ENCODE measurements around the gene KCNQ1. TPM values are rescaled to one million over a fixed set of nuclear protein-coding genes. Genes with fewer than 3 reads are reported as not detected.

KCNQ1 gene
- total and polyA plus RNA-seq, 3 experiments from 2014 or later: 2.6 to 5.7 (median 3.4) TPM

DNA sequence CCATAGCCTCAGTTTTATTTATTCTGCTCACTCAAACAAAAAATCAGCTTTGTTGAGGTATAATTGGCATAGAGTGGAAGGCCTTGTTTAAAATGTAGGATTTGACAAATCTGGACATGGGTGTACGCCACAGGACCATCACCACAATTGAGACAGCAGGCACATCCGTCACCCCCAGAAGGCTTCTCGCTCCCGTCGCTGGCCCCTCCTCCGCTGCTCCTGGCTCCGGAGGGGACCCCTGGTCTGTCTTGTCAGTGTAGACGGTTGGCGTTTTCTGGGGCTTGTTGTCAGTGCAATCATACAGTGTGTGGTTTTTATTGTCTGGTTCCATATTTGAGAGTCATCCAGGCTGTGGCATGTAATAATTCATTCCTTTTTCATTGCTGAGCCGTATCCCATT lies 97.6 kb downstream of the KCNQ1 start:
- no peaks in the 10 kb centered on the region for H3K36me3 Mint-ChIP-seq
- ChIA-PET POLR2A (no interaction called here), CTCF (no interaction called here)
- no peaks in the 10 kb centered on the region for H3K9me3 Mint-ChIP-seq
- DNase-seq: peak in 1 of 5 donors; percentile 26
- no peak overlapping the region for H3K4me3 ChIP-seq (ENCODE audit: low read length)
- no peaks in the 10 kb centered on the region for H3K36me3 ChIP-seq (ENCODE audit: insufficient read depth, low read length)
- no peaks in the 10 kb centered on the region for H3K27me3 ChIP-seq (ENCODE audit: insufficient read depth, low read length, poor library complexity, severe bottlenecking)
- no peak overlapping the region for H3K27ac ChIP-seq (ENCODE audit: low read depth, low read length)
- no peak overlapping the region for H3K4me3 Mint-ChIP-seq
- H3K4me1 Mint-ChIP-seq: peaks cover 0 to 4% (median 3%) of the 10 kb centered on the region in 3 donors
- H3K27me3 Mint-ChIP-seq: no peaks in the 10 kb centered on the region
- no peaks in the 10 kb centered on the region for H3K4me1 ChIP-seq (ENCODE audit: insufficient read depth, low read length)
- no peaks in the 10 kb centered on the region for H3K9me3 ChIP-seq (ENCODE audit: low read length)
- H3K27ac Mint-ChIP-seq: no peak overlapping the region

DNA sequence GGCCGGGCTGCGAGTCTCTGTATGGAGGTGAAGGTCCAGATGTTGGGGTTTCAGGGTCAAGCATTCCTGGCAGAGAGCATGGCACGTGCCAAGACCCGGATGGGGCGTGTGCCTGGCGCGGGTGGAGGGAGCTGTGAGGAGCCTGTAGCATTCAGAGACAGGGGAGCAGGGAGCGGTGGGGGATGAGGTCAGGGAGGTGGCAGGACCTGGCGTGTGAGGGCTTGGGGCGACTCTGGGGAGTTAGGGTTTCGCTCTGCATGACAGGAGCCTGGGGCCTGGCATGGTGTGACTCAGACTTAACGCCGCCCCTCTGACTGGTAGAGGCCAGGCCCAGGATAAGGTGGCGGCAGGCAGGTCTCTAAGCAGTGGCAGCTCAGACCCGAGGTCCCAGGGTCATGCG lies 103.0 kb downstream of the KCNQ1 start:
- ChIA-PET POLR2A (no interaction called here), CTCF (no interaction called here)
- Mint-ChIP-seq H3K27me3 (peaks cover 4 to 8% of the 10 kb centered on the region in 2 donors), H3K4me3 (no peak overlapping the region), H3K9me3 (no peaks in the 10 kb centered on the region), H3K4me1 (peaks cover 0 to 1% (median under 1%) of the 10 kb centered on the region in 3 donors), H3K36me3 (no peaks in the 10 kb centered on the region), H3K27ac (no peak overlapping the region)
- no peaks in the 10 kb centered on the region for H3K4me1 ChIP-seq (ENCODE audit: insufficient read depth, low read length)
- no peaks in the 10 kb centered on the region for H3K9me3 ChIP-seq (ENCODE audit: low read length)
- H3K36me3 ChIP-seq (ENCODE audit: insufficient read depth, low read length): no peaks in the 10 kb centered on the region
- H3K4me3 ChIP-seq (ENCODE audit: low read length): no peak overlapping the region
- no peak overlapping the region for H3K27ac ChIP-seq (ENCODE audit: low read depth, low read length)
- H3K27me3 ChIP-seq (ENCODE audit: insufficient read depth, low read length, poor library complexity, severe bottlenecking): no peaks in the 10 kb centered on the region
- peak in 1 of 5 donors; percentile 36 for DNase-seq

DNA sequence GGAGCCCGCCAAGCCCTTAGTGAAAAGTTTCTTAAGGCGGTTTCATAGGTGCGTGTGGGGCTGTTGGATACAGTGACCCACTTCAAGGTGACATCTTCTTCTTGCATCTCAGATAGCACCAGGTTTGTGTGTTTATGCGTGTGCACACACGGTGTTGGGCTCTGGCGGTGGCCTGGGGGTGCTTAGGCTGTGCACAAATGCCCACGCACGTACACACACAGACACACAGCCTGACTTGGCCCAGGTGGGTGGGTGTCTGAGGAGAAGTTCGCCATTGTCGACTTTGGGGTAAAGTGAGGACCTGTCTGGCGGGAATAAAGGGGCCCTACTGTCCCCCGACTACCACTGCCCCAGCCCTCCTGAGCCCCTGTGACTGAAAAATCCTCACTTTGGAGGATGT lies 103.8 kb downstream of the KCNQ1 start:
- H3K4me1 Mint-ChIP-seq: no peaks in the 10 kb centered on the region
- H3K27ac ChIP-seq (ENCODE audit: low read depth, low read length): no peak overlapping the region
- no peaks in the 10 kb centered on the region for H3K36me3 ChIP-seq (ENCODE audit: insufficient read depth, low read length)
- no peaks in the 10 kb centered on the region for H3K36me3 Mint-ChIP-seq
- peaks cover 4 to 8% of the 10 kb centered on the region in 2 donors for H3K27me3 Mint-ChIP-seq
- POLR2A ChIA-PET: no interaction called here
- H3K4me3 Mint-ChIP-seq: no peak overlapping the region
- H3K4me1 ChIP-seq (ENCODE audit: insufficient read depth, low read length): no peaks in the 10 kb centered on the region
- no peak overlapping the region for H3K27ac Mint-ChIP-seq
- H3K27me3 ChIP-seq (ENCODE audit: insufficient read depth, low read length, poor library complexity, severe bottlenecking): no peaks in the 10 kb centered on the region
- no peaks in the 10 kb centered on the region for H3K9me3 ChIP-seq (ENCODE audit: low read length)
- DNase-seq: no peak
- no peaks in the 10 kb centered on the region for H3K9me3 Mint-ChIP-seq
- H3K4me3 ChIP-seq (ENCODE audit: low read length): no peak overlapping the region
- CTCF ChIA-PET: no interaction called here

DNA sequence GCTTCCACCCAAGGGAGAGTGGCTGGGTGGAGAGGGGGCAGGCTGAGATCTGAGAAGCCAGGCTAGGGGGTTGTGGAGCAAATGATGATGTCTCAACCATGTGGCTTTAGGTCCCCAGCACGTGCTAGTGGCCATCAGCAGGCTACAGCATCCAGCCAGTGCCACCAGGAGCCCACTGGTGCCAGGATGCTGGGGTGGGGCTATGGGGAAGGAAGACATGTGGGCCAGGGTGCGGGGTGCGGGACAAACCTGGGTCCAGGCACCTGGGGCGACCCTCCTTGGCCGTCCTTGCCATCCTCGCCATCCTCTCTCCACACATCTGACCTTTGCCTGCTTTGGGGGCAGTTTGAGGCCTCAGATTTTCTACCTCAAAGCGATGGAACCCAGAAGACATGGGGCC lies 104.3 kb downstream of the KCNQ1 start:
- Histone ChIP-seq H3K27ac (ENCODE audit: low read depth, low read length) (no peak overlapping the region), H3K36me3 (ENCODE audit: insufficient read depth, low read length) (no peaks in the 10 kb centered on the region), H3K4me3 (ENCODE audit: low read length) (no peak overlapping the region), H3K27me3 (ENCODE audit: insufficient read depth, low read length, poor library complexity, severe bottlenecking) (no peaks in the 10 kb centered on the region), H3K9me3 (ENCODE audit: low read length) (no peaks in the 10 kb centered on the region), H3K4me1 (ENCODE audit: insufficient read depth, low read length) (no peaks in the 10 kb centered on the region)
- ChIA-PET POLR2A (no interaction called here), CTCF (no interaction called here)
- H3K27ac Mint-ChIP-seq: no peak overlapping the region
- H3K36me3 Mint-ChIP-seq: no peaks in the 10 kb centered on the region
- H3K4me3 Mint-ChIP-seq: no peak overlapping the region
- no peaks in the 10 kb centered on the region for H3K4me1 Mint-ChIP-seq
- DNase-seq: peak in 1 of 5 donors; percentile 25
- H3K9me3 Mint-ChIP-seq: peaks cover 0 to 2% (median 0%) of the 10 kb centered on the region in 5 donors
- peaks cover 4 to 8% of the 10 kb centered on the region in 2 donors for H3K27me3 Mint-ChIP-seq

DNA sequence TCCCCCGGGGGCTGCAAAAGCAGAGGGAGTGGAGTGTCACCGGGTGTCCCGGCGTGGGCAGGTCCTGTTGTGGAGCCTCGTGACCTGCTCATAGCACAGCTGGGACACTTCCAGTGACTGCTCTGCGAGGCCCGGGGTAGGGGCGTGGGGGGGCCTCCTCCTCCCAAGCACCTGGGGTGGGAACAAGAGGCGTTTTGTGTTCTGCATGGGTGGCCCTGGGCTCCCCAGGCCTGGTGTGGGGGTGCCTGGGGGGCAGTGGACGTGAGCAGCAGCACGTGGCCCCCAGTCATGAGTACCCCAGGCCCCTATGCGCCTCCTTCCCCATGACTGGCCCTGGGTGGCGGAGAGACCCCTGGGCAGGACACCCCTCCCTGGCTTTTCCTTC lies 104.7 kb downstream of the KCNQ1 start:
- H3K36me3 Mint-ChIP-seq: no peaks in the 10 kb centered on the region
- ChIA-PET CTCF (no interaction called here), POLR2A (no interaction called here)
- H3K9me3 Mint-ChIP-seq: peaks cover 0 to 2% (median 0%) of the 10 kb centered on the region in 5 donors
- no peak overlapping the region for H3K4me3 ChIP-seq (ENCODE audit: low read length)
- H3K36me3 ChIP-seq (ENCODE audit: insufficient read depth, low read length): no peaks in the 10 kb centered on the region
- no peaks in the 10 kb centered on the region for H3K9me3 ChIP-seq (ENCODE audit: low read length)
- H3K4me3 Mint-ChIP-seq: no peak overlapping the region
- H3K27me3 Mint-ChIP-seq: peaks cover 4 to 8% of the 10 kb centered on the region in 2 donors
- H3K4me1 ChIP-seq (ENCODE audit: insufficient read depth, low read length): no peaks in the 10 kb centered on the region
- peak in 1 of 5 donors; percentile 26 for DNase-seq
- H3K27me3 ChIP-seq (ENCODE audit: insufficient read depth, low read length, poor library complexity, severe bottlenecking): no peaks in the 10 kb centered on the region
- H3K27ac ChIP-seq (ENCODE audit: low read depth, low read length): no peak overlapping the region
- no peak overlapping the region for H3K27ac Mint-ChIP-seq
- H3K4me1 Mint-ChIP-seq: no peaks in the 10 kb centered on the region

DNA sequence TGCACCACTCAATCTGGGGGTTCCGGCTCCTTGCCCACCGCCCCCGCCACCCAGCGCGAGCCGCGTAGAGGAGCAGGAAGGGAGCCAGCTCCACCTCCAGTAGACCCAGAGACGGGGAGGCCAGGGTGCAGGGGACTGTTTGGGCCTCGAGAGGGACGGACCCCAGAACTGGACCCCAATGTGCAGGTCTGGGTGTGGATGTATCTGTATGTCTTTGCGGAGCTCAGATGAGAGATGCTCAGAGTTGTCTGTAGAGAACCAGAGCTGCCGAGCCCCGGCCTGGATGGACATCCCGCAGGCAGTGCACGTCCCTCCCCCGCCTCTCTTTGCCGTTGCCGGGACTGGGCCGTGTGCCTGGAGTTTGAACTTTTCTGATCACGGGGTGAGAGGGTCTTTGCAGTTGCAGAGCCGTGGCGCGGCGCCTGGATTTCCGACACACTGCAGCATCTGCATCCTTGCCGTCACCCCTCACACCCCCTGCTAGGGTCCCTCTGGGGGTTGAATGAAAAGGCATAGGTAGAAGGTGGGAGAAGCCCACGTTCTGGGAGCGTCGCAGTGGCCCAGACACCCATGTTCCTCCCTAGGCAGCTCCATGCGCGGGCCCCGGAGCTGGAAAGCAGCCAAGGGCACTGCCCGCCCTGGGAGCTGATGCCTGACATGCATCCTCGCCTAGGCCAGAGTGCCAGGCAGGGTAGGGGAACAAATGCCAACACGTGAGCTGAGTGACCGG lies 105.2 kb downstream of the KCNQ1 start:
- no peaks in the 10 kb centered on the region for H3K36me3 Mint-ChIP-seq
- no peaks in the 10 kb centered on the region for H3K4me1 ChIP-seq (ENCODE audit: insufficient read depth, low read length)
- ChIA-PET POLR2A (no interaction called here), CTCF (no interaction called here)
- H3K27me3 Mint-ChIP-seq: peaks cover 6 to 8% of the 10 kb centered on the region in 2 donors
- no peaks in the 10 kb centered on the region for H3K4me1 Mint-ChIP-seq
- no peak overlapping the region for H3K4me3 ChIP-seq (ENCODE audit: low read length)
- peaks cover 0 to 2% (median 0%) of the 10 kb centered on the region in 5 donors for H3K9me3 Mint-ChIP-seq
- peak in 1 of 5 donors; percentile 37 for DNase-seq
- no peaks in the 10 kb centered on the region for H3K9me3 ChIP-seq (ENCODE audit: low read length)
- H3K27ac ChIP-seq (ENCODE audit: low read depth, low read length): no peak overlapping the region
- H3K36me3 ChIP-seq (ENCODE audit: insufficient read depth, low read length): no peaks in the 10 kb centered on the region
- H3K4me3 Mint-ChIP-seq: no peak overlapping the region
- H3K27ac Mint-ChIP-seq: peak overlapping the region in 1 of 8 donors; percentile 78
- H3K27me3 ChIP-seq (ENCODE audit: insufficient read depth, low read length, poor library complexity, severe bottlenecking): no peaks in the 10 kb centered on the region

DNA sequence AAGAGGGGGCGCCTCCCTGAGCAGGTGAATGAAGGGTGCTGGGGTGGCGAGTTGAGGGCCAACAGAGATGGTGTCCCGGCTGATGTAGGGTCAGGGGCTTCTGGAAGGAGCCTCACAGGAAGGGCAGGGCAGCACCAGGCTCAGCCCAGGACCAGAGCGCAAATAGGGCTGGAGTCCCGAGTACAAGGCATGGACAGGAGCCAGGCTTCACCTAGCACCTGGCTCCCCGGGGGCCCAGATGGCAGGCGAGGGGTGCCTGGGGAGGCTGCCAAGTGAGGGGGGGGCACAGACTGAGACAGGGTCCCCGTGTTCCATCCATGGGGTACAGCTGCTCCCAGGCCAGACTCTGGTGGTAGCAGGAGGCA lies 105.8 kb downstream of the KCNQ1 start:
- H3K27me3 Mint-ChIP-seq: peaks cover 6 to 8% of the 10 kb centered on the region in 2 donors
- no peaks in the 10 kb centered on the region for H3K27me3 ChIP-seq (ENCODE audit: insufficient read depth, low read length, poor library complexity, severe bottlenecking)
- no peaks in the 10 kb centered on the region for H3K4me1 ChIP-seq (ENCODE audit: insufficient read depth, low read length)
- H3K4me3 Mint-ChIP-seq: no peak overlapping the region
- H3K27ac Mint-ChIP-seq: no peak overlapping the region
- H3K27ac ChIP-seq (ENCODE audit: low read depth, low read length): no peak overlapping the region
- H3K36me3 ChIP-seq (ENCODE audit: insufficient read depth, low read length): no peaks in the 10 kb centered on the region
- no peaks in the 10 kb centered on the region for H3K9me3 ChIP-seq (ENCODE audit: low read length)
- no peak for DNase-seq
- POLR2A ChIA-PET: no interaction called here
- no peak overlapping the region for H3K4me3 ChIP-seq (ENCODE audit: low read length)
- peaks cover 0 to 2% (median 0%) of the 10 kb centered on the region in 5 donors for H3K9me3 Mint-ChIP-seq
- H3K4me1 Mint-ChIP-seq: no peaks in the 10 kb centered on the region
- CTCF ChIA-PET: no interaction called here
- H3K36me3 Mint-ChIP-seq: no peaks in the 10 kb centered on the region

DNA sequence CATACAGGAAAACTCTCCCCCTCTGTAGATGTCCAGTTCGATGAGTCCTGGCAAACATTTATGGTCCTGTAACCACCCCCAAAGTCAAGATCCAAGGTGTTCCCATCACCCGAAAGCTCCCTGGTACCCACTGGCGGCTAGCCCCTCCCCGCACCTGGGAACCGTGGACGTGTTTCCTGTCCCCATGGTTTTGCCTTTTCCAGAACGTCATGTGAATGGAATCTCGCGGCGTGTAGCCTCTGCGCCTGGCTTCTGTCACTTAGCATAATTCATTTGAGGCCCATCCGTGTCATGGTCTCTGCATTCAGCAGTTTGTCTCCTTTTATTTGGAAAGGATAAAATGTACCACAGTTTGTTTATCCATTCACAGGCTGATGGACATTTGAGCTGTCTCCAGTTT lies 106.3 kb downstream of the KCNQ1 start:
- Mint-ChIP-seq H3K27ac (no peak overlapping the region), H3K4me1 (no peaks in the 10 kb centered on the region), H3K36me3 (no peaks in the 10 kb centered on the region), H3K27me3 (peaks cover 6 to 8% of the 10 kb centered on the region in 2 donors), H3K4me3 (no peak overlapping the region), H3K9me3 (peaks cover 0 to 2% (median 0%) of the 10 kb centered on the region in 5 donors)
- Histone ChIP-seq H3K9me3 (ENCODE audit: low read length) (no peaks in the 10 kb centered on the region), H3K36me3 (ENCODE audit: insufficient read depth, low read length) (no peaks in the 10 kb centered on the region), H3K4me3 (ENCODE audit: low read length) (no peak overlapping the region), H3K27ac (ENCODE audit: low read depth, low read length) (no peak overlapping the region), H3K27me3 (ENCODE audit: insufficient read depth, low read length, poor library complexity, severe bottlenecking) (no peaks in the 10 kb centered on the region), H3K4me1 (ENCODE audit: insufficient read depth, low read length) (no peaks in the 10 kb centered on the region)
- DNase-seq: peak in 1 of 5 donors; percentile 23
- CTCF ChIA-PET: interaction anchor here (1.2 kb wide), 1 partner anchor 18 kb away, joined by 4 read pairs; no protein-coding TSS in a partner anchor
- POLR2A ChIA-PET: no interaction called here
